GM12878 (cell line): ENCODE results near the gene IQCK. TPM values are rescaled to one million over a fixed set of nuclear protein-coding genes. Genes with fewer than 3 reads are reported as not detected.

ENCODE experiments used
- ATAC-seq: fragments of 200-7000 bp; cut with Tn5 transposase; 3 replicates; pipeline ENCODE4 v1.9.1; 2020; ENCODE audit warnings: mild to moderate bottlenecking, moderate library complexity
- BruUV-seq: library from RNA; stranded (reverse); fragments of 400-500 nt; replicated peaks from 2 replicates; lab custom pipeline; 2021; lab: Mats Ljungman, UMichigan
- CTCF ChIA-PET: fragments of 300-600 bp; sonication (Branson Sonifier 250); formaldehyde crosslinking; extraction: SDS; loops from one replicate; lab custom pipeline; 2021; ENCODE audit warnings: inconsistent platforms; lab: Yijun Ruan, JAX
- POLR2A ChIA-PET: fragments of 350-600 bp; formaldehyde crosslinking; extraction: SDS; loops from one replicate; lab custom pipeline; 2021; ENCODE audit warnings: inconsistent platforms; lab: Charles Lee
- RAD21 ChIA-PET: fragments of 300-600 bp; sonication (Branson Sonifier 250); formaldehyde crosslinking; loops from one replicate; lab custom pipeline; 2023; ENCODE audit warnings: antibody characterized with exemption; ENCODE audit not compliant: unreplicated experiment; lab: Charles Lee
- SMC1A ChIA-PET: fragments of 300-600 bp; sonication (Branson Sonifier 250); formaldehyde crosslinking; loops from one replicate; lab custom pipeline; 2023; ENCODE audit not compliant: unreplicated experiment, uncharacterized antibody; lab: Charles Lee
- DNase-seq: peaks from one replicate; pipeline ENCODE4 v3.0.0-alpha.2; 2011; ENCODE audit warnings: low read depth, low spot score
- FAIRE-seq: peaks from 3 replicates; lab custom pipeline; 2011; peaks lifted over from hg19 to GRCh38; lab: Jason Lieb, UNC
- H2AFZ ChIP-seq: 2 replicates; pipeline ENCODE4 v1.6.0; 2011; ENCODE audit warnings: low read depth, low read length, control low read depth; ENCODE audit not compliant: control insufficient read depth
- H3K27ac ChIP-seq: 2 replicates; pipeline ENCODE4 v1.5.1; 2011; ENCODE audit warnings: control low read depth; ENCODE audit not compliant: control insufficient read depth, insufficient read depth
- H3K27me3 ChIP-seq, 2 experiments: replicated peaks in 1 of 2; 2 replicates each; pipeline versions ENCODE4 v1.6.0 to v1.6.1; 2011; ENCODE audit warnings: low read length in 1 of 2; ENCODE audit not compliant: control insufficient read depth in 2 of 2, insufficient read depth in 2 of 2
- H3K36me3 ChIP-seq, 2 experiments: 2 replicates each; pipeline ENCODE4 v1.5.1; 2011; ENCODE audit warnings: low read length in 1 of 2; ENCODE audit not compliant: control insufficient read depth in 2 of 2, insufficient read depth in 2 of 2
- H3K4me1 ChIP-seq: 2 replicates; pipeline ENCODE4 v1.6.1; 2011; ENCODE audit warnings: mild to moderate bottlenecking, low read length, moderate library complexity, mixed read lengths; ENCODE audit not compliant: control insufficient read depth, insufficient read depth
- H3K4me2 ChIP-seq: 2 replicates; pipeline ENCODE4 v1.6.0; 2011; ENCODE audit warnings: control low read depth; ENCODE audit not compliant: control insufficient read depth, insufficient read depth
- H3K4me3 ChIP-seq: fragments of 200-600 bp; sonication (generic); 2 replicates; pipeline ENCODE4 v1.5.1; 2016
- H3K79me2 ChIP-seq: 2 replicates; pipeline ENCODE4 v1.6.0; 2011; ENCODE audit warnings: low read length; ENCODE audit not compliant: control insufficient read depth, insufficient read depth
- H3K9ac ChIP-seq: 2 replicates; pipeline ENCODE4 v1.8.0; 2011; ENCODE audit warnings: low read length, control low read depth, mixed read lengths; ENCODE audit not compliant: control insufficient read depth, insufficient read depth
- H3K9me3 ChIP-seq: replicated peaks from 3 replicates; pipeline ENCODE4 v1.5.1; 2011; ENCODE audit warnings: mild to moderate bottlenecking, low read length; ENCODE audit not compliant: control insufficient read depth, insufficient read depth
- H4K20me1 ChIP-seq: 2 replicates; pipeline ENCODE4 v1.6.0; 2011; ENCODE audit not compliant: control insufficient read depth, insufficient read depth
- CBX5 ChIP-seq: sonication (generic); IDR thresholded peaks from 2 replicates; pipeline ENCODE4 v1.6.1; 2016; ENCODE audit warnings: low read depth, moderate library complexity, mild to moderate bottlenecking, inconsistent platforms
- CHD2 ChIP-seq: IDR thresholded peaks from 2 replicates; pipeline ENCODE4 v1.6.1; 2011; ENCODE audit warnings: low read depth, low read length, improper control_type of control experiment, borderline replicate concordance
- ETV6 ChIP-seq, 2 experiments: fragments of 450-650 bp in 1 of 2; IDR thresholded peaks in 1 of 2; conservative IDR thresholded peaks in 1 of 2; 2 replicates each; pipeline ENCODE4 v1.6.1; 2014; ENCODE audit warnings: antibody characterized with exemption in 1 of 2, borderline replicate concordance in 1 of 2, low read depth in 1 of 2, mild to moderate bottlenecking in 1 of 2, moderate library complexity in 1 of 2
- KLF5 ChIP-seq: fragments of 450-650 bp; IDR thresholded peaks from 2 replicates; pipeline ENCODE4 v1.6.1; 2014; ENCODE audit warnings: mild to moderate bottlenecking; ENCODE audit not compliant: partially characterized antibody
- NFIC ChIP-seq: IDR thresholded peaks from 2 replicates; pipeline ENCODE4 v1.6.1; 2012; ENCODE audit warnings: low read depth, mild to moderate bottlenecking, inconsistent platforms, low read length, moderate library complexity
- NR2C1 ChIP-seq: fragments of 450-650 bp; IDR thresholded peaks from 2 replicates; pipeline ENCODE4 v1.6.1; 2017; ENCODE audit warnings: antibody characterized with exemption, mild to moderate bottlenecking, moderate library complexity
- PML ChIP-seq: IDR thresholded peaks from 2 replicates; pipeline ENCODE4 v1.6.1; 2012; ENCODE audit warnings: low read length, inconsistent platforms
- POLR2AphosphoS5 ChIP-seq: IDR thresholded peaks from 2 replicates; pipeline ENCODE4 v1.6.1; 2011; ENCODE audit warnings: mild to moderate bottlenecking, low read length, inconsistent platforms
- SP1 ChIP-seq: IDR thresholded peaks from one replicate; pipeline ENCODE4 v1.6.1; 2011; ENCODE audit warnings: low read depth, low read length
- SREBF1 ChIP-seq: IDR thresholded peaks from 2 replicates; pipeline ENCODE4 v1.6.1; 2012; ENCODE audit warnings: mild to moderate bottlenecking, low read length
- STAT3 ChIP-seq: IDR thresholded peaks from 2 replicates; pipeline ENCODE4 v1.6.1; 2011; ENCODE audit warnings: low read depth, low read length, improper control_type of control experiment
- TARDBP ChIP-seq: IDR thresholded peaks from 2 replicates; pipeline ENCODE4 v1.6.1; 2016; ENCODE audit warnings: borderline replicate concordance
- ZBED1 ChIP-seq: IDR thresholded peaks from 2 replicates; pipeline ENCODE4 v1.6.1; 2016; ENCODE audit warnings: borderline replicate concordance
- ZNF24 ChIP-seq: fragments of 450-650 bp; IDR thresholded peaks from 2 replicates; pipeline ENCODE4 v1.6.1; 2017; ENCODE audit warnings: antibody characterized with exemption, mild to moderate bottlenecking
- ZNF622 ChIP-seq: fragments of 450-650 bp; IDR thresholded peaks from 2 replicates; pipeline ENCODE4 v1.6.1; 2017; ENCODE audit warnings: mild to moderate bottlenecking, inconsistent platforms
- WGBS: methylation state at CpG from one replicate; pipeline ENCODE4 v1.1.6; 2016; ENCODE audit warnings: low lambda C conversion rate; ENCODE audit not compliant: insufficient replicate concordance, insufficient coverage; ENCODE audit errors: missing lambda C conversion rate; 5-methylcytosine and 5-hydroxymethylcytosine counted together
- in situ Hi-C: fragments of 300-500 bp; cut with MboI; formaldehyde crosslinking; loops from 9 replicates; pipeline ENCODE4 v1.14.3; 2018; ENCODE audit warnings: mixed read lengths
- intact Hi-C: fragments of 100-400 bp; cut with micrococcal nuclease; formaldehyde crosslinking; loops from one replicate; pipeline ENCODE4 v1.14.2; 2022; ENCODE audit not compliant: unreplicated experiment
- polyA plus RNA-seq, 11 experiments: library from polyadenylated mRNA; depleted of rRNA in 4 of 11; unstranded in 6 of 11; stranded (reverse) in 5 of 11; fragments of >200 nt; fragmentation: Nextera tagmentation in 4 of 11; fragmentation: Illumina TruSeq in 1 of 11; extraction: Ambion mirVana in 4 of 11; extraction: Trizol in 1 of 11; gene quantifications; 1 replicate in 1 of 11; 2 replicates in 10 of 11; pipeline versions ENCODE4 v1.2.1 to v1.2.3, GENCODE V29; 2011 to 2016; ENCODE audit warnings: inconsistent platforms in 2 of 11, missing spikeins in 2 of 11, low read depth in 1 of 11
- total RNA-seq, 4 experiments: library from RNA; depleted of rRNA in 3 of 4; stranded (reverse); fragments of >200 nt in 3 of 4; fragmentation: Illumina TruSeq in 1 of 4; extraction: Trizol in 1 of 4; gene quantifications; 2 replicates each; pipeline versions ENCODE4 v1.2.1 to v1.2.3, GENCODE V29; 2013 to 2021
- TF ChIP-seq, protein P1 (sequence below): fragments of 450-650 bp; IDR thresholded peaks from 2 replicates; pipeline ENCODE4 v1.6.1; 2017; ENCODE audit warnings: borderline replicate concordance
- TF ChIP-seq, protein P2 (sequence below): fragments of 450-650 bp; IDR thresholded peaks from 2 replicates; pipeline ENCODE4 v1.6.1; 2017; ENCODE audit warnings: mild to moderate bottlenecking
- TF ChIP-seq, protein P3 (sequence below): IDR thresholded peaks from 2 replicates; pipeline ENCODE4 v1.6.1; 2012; ENCODE audit warnings: mild to moderate bottlenecking, low read depth, low read length

Gene IQCK
- total and polyA plus RNA-seq, 10 of the 15 experiments (the other 5 are each of a cell fraction or from before 2014, with no cell fraction given), result 1.0 to 4.2 (median 2.4) TPM

DNA sequence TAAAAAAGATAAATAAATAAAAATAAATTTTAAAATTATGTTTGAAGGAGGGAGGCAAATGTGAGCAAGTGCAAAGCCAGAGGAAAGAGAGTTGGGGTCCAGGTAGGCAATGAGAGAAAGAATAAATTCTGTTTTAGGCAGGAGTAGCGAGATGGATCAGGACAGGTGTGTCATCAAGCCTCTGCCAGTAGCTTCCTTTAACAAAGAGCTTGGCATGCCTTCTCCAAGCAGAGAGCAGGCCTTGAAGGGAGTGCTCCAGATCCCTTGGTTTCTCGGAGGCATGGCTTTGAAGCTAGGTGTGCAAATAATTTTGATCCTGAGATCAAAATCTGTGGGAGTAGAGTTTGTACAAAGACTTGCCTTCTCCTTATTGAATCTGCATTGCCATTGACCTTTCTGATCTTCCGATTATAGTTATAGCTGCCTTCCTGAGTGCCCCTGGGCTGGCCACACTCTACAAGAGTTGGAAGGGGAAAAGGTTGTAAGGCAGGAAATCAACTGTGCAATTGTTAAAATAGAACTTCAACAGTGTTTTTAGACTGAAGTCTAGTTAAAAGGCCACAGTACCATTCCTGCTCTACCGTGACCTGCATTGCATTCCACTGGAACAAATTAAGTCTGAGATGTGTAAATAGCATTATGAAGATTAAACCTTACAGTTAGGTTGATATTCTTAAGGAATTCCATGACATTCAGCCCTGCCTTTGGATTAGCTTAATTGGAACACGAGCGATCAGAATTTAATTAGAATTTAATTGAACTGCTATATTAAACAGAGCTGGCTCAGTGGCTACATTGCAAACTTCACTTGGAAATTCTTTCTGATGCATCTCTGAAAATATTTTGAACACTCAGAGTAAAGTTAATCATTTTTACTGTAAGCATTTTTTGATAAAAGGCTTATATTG is 33.7 kb downstream of the IQCK start:
- Histone ChIP-seq H3K9me3 (no peaks in the 10 kb centered on the region), H3K27me3 (no peaks in the 10 kb centered on the region), H3K4me3 (no peak overlapping the region), H3K4me1 (no peaks in the 10 kb centered on the region), H3K4me2 (no peak overlapping the region), H3K27ac (no peak overlapping the region), H3K79me2 (no peaks in the 10 kb centered on the region), H4K20me1 (no peaks in the 10 kb centered on the region), H3K36me3 (no peaks in the 10 kb centered on the region), H3K9ac (no peak overlapping the region), H2AFZ (no peak overlapping the region)
- in situ Hi-C loops, result no loop called here
- POLR2A ChIA-PET, result no interaction called here
- FAIRE-seq, result no peak
- CTCF ChIA-PET, result interaction anchor here (0.6 to 1.2 kb wide), 2 partner anchors 14 to 577 kb away, joined by 3 read pairs; no protein-coding TSS in a partner anchor
- WGBS, result 52% methylated on average over 6 of the region's 6 CpGs
- ATAC-seq, result no peak
- SMC1A ChIA-PET, result no interaction called here
- intact Hi-C loops, result no loop called here
- no peak for TF ChIP-seq CHD2
- no peak for TF ChIP-seq SREBF1
- no peak for TF ChIP-seq PML
- no peak for TF ChIP-seq ZBED1
- TF ChIP-seq ZNF24, result no peak
- no peak for TF ChIP-seq ETV6 (conservative IDR thresholded peaks at IDR 0.05 in 1 of 2, IDR thresholded peaks at IDR 0.05 in 1 of 2; ENCODE audit: borderline replicate concordance in 1 of 2, low read depth in 1 of 2)
- no peak for TF ChIP-seq NR2C1
- TF ChIP-seq NFIC, result no peak
- TF ChIP-seq KLF5, result no peak
- no peak for TF ChIP-seq ZNF622
- no peak for TF ChIP-seq POLR2AphosphoS5
- TF ChIP-seq TARDBP, result no peak
- TF ChIP-seq SP1, result no peak
- TF ChIP-seq, protein P1, sequence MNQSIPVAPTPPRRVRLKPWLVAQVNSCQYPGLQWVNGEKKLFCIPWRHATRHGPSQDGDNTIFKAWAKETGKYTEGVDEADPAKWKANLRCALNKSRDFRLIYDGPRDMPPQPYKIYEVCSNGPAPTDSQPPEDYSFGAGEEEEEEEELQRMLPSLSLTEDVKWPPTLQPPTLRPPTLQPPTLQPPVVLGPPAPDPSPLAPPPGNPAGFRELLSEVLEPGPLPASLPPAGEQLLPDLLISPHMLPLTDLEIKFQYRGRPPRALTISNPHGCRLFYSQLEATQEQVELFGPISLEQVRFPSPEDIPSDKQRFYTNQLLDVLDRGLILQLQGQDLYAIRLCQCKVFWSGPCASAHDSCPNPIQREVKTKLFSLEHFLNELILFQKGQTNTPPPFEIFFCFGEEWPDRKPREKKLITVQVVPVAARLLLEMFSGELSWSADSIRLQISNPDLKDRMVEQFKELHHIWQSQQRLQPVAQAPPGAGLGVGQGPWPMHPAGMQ, result no peak
- TF ChIP-seq, protein P2, sequence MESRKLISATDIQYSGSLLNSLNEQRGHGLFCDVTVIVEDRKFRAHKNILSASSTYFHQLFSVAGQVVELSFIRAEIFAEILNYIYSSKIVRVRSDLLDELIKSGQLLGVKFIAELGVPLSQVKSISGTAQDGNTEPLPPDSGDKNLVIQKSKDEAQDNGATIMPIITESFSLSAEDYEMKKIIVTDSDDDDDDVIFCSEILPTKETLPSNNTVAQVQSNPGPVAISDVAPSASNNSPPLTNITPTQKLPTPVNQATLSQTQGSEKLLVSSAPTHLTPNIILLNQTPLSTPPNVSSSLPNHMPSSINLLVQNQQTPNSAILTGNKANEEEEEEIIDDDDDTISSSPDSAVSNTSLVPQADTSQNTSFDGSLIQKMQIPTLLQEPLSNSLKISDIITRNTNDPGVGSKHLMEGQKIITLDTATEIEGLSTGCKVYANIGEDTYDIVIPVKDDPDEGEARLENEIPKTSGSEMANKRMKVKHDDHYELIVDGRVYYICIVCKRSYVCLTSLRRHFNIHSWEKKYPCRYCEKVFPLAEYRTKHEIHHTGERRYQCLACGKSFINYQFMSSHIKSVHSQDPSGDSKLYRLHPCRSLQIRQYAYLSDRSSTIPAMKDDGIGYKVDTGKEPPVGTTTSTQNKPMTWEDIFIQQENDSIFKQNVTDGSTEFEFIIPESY, result no peak
- TF ChIP-seq, protein P3, sequence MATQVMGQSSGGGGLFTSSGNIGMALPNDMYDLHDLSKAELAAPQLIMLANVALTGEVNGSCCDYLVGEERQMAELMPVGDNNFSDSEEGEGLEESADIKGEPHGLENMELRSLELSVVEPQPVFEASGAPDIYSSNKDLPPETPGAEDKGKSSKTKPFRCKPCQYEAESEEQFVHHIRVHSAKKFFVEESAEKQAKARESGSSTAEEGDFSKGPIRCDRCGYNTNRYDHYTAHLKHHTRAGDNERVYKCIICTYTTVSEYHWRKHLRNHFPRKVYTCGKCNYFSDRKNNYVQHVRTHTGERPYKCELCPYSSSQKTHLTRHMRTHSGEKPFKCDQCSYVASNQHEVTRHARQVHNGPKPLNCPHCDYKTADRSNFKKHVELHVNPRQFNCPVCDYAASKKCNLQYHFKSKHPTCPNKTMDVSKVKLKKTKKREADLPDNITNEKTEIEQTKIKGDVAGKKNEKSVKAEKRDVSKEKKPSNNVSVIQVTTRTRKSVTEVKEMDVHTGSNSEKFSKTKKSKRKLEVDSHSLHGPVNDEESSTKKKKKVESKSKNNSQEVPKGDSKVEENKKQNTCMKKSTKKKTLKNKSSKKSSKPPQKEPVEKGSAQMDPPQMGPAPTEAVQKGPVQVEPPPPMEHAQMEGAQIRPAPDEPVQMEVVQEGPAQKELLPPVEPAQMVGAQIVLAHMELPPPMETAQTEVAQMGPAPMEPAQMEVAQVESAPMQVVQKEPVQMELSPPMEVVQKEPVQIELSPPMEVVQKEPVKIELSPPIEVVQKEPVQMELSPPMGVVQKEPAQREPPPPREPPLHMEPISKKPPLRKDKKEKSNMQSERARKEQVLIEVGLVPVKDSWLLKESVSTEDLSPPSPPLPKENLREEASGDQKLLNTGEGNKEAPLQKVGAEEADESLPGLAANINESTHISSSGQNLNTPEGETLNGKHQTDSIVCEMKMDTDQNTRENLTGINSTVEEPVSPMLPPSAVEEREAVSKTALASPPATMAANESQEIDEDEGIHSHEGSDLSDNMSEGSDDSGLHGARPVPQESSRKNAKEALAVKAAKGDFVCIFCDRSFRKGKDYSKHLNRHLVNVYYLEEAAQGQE, result no peak
- TF ChIP-seq CBX5, result no peak
- no peak for TF ChIP-seq STAT3
- no peak for DNase-seq
- no TSS peak for BruUV-seq
- RAD21 ChIA-PET, result no interaction called here
